HG02970 (cell line): ENCODE data around the gene SYT9.

Experiments
- ATAC-seq: cut with Tn5 transposase; IDR thresholded peaks from one replicate; pipeline ENCODE4 v1.9.1; 2021; ENCODE audit warnings: mild to moderate bottlenecking, moderate library complexity, moderate number of reproducible peaks; ENCODE audit not compliant: unreplicated experiment, low FRiP score

Gene SYT9

GRCh38 chr11:7270233-7270865 is 18.6 kb downstream of the SYT9 start:
- no peak for ATAC-seq

GRCh38 chr11:7272373-7272772 is 20.7 kb downstream of the SYT9 start:
- ATAC-seq = no peak

DNA sequence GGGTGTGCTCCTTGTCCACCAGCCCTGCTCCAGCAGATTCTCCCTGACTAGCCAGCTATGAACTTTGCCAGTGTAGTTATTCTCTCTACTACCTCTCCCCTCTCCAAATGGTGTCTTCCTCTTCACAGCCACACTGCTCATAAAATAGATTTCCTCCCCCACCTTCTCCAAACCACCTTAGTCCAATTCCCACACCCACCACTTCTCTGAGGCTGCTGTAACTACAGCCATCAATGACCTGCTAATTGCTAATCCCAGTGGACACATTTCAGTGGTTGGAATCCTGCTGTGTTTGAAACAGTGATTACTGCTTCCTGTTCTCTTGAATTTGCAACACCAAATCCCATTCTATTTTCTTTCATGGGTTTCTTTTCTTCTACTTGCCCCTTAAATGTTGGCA is 23.4 kb downstream of the SYT9 start:
- no peak for ATAC-seq

GRCh38 chr11:7278314-7278917 is 26.7 kb downstream of the SYT9 start:
- ATAC-seq = peak; percentile 76

DNA sequence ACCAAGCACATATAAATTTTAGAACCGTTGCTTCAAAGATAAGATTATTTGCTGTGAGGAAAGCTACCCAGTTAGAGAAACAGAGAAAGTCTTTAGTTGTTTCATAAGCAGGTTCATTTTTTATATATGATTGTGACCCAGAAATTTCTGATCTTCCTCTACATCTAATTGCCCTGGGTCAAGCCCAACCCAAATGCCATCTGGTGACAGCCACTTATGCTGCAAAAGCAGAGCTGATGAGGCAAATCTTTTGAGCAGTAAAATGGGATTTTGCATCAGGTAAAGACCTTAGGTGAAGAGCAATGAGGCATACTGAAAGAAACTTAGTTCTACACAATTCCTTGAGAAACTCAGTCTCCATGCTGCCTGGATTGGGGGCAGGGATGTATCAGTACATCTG is 28.0 kb downstream of the SYT9 start:
- ATAC-seq = no peak

DNA sequence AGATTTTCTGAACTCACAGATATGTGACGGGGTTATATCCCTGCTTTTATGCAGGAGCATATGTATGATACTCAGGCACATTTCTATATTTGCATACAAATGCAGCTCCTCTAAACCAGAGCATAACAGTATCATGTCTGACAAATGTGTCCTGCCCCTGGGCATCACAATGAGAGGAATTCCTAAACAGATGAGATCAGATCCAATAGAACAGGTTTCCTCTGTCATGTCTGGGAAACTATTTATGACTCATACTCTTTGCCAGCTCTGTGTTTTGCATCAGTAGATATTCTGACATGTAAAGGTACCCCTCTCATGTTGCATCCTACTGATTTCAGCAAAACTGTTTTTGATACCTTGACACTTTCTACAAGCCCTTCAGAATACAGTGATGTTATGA is 29.4 kb downstream of the SYT9 start:
- no peak for ATAC-seq

GRCh38 chr11:7281809-7282208 is 30.1 kb downstream of the SYT9 start:
- ATAC-seq = no peak

DNA sequence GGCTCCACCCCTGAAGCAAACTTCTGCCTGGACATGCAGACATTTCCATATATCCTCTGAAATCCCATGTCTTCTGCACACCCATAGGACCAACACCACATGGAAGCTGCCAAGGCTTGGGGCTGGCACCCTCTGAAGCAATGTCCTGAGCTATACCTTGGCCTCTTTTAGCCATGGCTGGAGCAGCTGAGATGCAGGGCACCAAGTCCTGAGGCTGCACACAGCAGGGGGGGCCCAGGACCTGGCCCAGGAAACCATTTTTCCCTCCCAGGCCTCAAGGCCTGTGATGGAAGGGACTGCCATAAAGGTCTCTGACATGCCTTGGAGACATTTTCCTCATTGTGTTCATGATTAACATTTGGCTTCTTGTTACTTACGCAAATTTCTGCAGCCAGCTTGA is 34.5 kb downstream of the SYT9 start:
- ATAC-seq = no peak

- ATAC-seq = no peak
Observed at GRCh38 chr11:7291100-7291829, 39.6 kb downstream of the SYT9 start.

GRCh38 chr11:7292922-7293321 is 41.2 kb downstream of the SYT9 start:
- no peak for ATAC-seq

DNA sequence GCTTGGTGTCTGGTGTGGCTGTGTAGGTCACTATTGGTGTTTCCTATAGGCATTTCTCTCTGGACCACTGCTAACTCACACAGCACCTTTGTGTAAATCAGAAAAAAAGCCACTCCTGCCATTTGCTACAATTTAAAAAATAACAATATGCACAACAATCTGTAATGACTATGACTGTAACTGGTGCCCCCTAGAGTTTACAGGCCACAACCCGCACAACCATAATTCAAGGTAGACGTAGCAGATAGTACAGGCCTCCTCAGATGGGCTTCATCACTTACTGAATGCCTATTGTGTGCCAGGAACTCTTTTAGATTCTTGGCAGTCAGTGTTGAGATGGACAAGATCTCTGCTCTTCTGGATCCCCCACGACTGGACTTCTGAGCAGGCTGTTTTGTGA is 47.7 kb downstream of the SYT9 start:
- ATAC-seq = no peak

DNA sequence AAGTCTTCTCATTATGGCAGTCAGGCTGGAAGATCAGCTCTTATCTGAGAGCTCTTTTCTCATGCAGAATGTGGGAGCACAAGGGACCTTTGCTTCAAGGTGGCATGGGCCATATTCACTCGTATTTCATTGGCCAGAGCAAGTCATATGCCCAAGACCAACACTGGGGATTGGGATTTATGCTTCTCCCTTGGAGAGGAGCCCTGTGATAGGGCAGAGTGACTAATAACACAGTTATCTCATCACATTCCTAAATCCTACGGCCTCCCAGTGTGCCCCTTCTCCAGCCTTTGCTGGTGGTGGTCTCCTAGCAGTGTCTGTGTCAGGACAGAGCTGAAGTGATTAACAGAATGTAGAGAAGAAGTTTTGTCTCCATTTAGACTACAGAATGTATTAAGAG is 48.6 kb downstream of the SYT9 start:
- ATAC-seq = no peak

GRCh38 chr11:7303146-7303545 is 51.4 kb downstream of the SYT9 start:
- no peak for ATAC-seq

- no peak for ATAC-seq
Observed at GRCh38 chr11:7306900-7307299, 55.2 kb downstream of the SYT9 start.

DNA sequence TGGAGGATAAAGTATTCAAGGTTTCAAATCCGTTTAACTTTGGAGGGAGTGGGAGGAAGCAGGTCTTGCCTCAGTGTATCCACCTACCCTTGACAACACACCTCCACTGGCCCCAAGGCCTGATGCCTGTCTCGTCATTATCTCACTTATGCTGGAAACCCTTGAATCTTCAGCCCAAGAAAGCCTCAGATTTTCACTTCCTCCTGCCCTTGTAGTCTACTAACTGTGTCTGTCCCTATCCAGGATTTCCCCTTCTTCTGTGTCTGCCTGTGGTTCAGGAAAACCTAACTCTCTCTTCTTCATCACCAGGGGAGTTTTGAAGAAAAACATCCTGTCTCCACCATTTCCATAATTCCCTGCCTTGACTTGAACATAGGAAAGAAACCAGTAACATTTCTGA is 56.1 kb downstream of the SYT9 start:
- ATAC-seq = no peak

DNA sequence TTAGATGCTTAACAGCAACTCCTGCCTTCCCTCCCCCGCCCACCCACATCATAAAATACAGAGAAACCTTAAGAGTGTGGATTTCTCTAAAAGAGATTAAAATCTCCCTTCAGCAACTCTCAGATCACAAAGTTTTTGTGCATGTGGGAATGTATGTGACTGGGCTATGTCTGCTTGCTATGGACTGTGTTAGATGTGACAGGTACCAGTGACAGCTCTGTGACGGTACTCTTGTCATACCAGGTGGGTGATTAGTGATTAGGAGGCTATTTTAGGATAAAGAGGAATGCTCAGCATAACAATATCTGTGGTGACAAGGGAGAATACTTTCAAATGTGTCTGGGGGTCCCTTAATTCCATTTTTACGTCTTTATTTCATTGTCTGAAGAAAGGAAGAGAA is 60.2 kb downstream of the SYT9 start:
- ATAC-seq = no peak

GRCh38 chr11:7314811-7315604 is 63.3 kb downstream of the SYT9 start:
- no peak for ATAC-seq

DNA sequence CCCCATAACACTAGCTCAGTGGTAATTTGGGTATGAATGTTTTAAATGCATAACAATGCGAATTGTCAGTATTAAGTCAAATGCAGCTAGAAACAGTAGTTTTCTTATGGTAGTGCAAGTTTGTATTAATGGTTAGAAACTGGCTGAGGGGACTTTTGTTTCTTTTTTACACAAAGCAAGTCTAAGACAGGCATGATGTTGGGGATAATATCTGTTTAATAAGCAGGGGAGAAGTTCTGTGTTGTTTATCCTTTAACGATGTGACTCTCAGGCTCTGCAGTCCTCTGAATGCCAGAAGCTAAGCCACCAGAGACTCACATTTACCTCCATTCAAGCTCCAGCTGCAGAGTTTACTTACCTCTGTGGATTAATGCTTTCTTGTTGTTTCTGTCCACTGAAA is 67.8 kb downstream of the SYT9 start:
- ATAC-seq = no peak

GRCh38 chr11:7320306-7320705 is 68.6 kb downstream of the SYT9 start:
- ATAC-seq = no peak

DNA sequence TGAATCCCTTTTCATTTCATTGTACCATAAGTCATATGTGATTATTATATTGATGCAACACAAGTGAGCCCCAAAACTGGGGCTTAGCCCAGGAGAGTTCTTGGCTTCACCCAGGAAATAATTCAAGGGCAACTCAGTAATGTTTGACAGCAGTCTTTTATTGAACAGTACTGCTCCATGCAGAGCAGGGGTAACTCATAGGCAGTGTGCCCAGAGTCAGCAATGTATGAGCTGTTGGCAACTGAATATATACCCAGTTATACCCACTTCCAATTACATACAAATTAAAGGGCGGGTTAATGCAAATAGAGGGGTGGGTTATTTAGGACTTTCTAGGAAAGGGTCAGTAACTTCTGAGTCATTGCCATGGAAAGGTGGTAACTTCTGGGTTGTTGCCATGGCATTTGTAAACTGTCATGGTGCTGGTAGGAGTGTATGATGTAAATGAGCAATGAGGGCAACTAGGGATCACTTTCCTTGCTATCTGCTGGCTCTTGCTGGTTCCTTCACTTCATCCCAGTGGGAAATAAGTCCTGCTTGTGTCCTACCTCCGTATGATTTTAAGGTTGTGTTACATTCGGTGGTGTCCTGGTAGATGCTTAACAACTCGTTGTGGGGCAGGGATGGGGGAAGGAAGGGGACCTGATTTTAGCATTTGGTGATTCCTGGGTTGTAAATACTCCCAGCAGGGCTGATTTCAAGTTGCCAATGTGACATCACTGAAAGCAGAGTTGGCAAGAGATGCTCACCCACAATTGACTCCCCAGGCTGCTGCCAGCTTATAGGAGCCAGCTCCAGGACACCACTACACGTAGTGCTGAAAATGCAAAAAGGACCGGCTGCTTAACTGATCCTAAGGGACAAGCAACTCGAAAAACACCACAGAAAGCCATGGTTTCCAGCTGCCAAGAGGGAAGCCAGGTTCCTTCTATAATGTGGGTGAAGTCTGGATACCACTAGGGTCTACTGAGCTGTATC is 70.1 kb downstream of the SYT9 start:
- no peak for ATAC-seq
